MG63 (cell line): Measurements from ENCODE around the gene AOPEP. TPM values are rescaled to one million over a fixed set of nuclear protein-coding genes. Genes with fewer than 3 reads are reported as not detected.

ENCODE experiments used
- DNase-seq: peaks from one replicate; pipeline ENCODE4 v3.0.0-alpha.2; 2020
- H3K27me3 ChIP-seq: fragments of 250-450 bp; sonication (Bioruptor Pico); 2 replicates; pipeline ENCODE4 v1.5.1; 2020; ENCODE audit warnings: mild to moderate bottlenecking, moderate library complexity
- H3K36me3 ChIP-seq: fragments of 250-450 bp; sonication (Bioruptor Pico); 2 replicates; pipeline ENCODE4 v1.5.1; 2020; ENCODE audit warnings: mild to moderate bottlenecking, moderate library complexity
- H3K4me3 ChIP-seq: fragments of 250-450 bp; sonication (Bioruptor Pico); 2 replicates; pipeline ENCODE4 v1.5.1; 2020; ENCODE audit warnings: mild to moderate bottlenecking, moderate library complexity
- H3K9me3 ChIP-seq: fragments of 250-450 bp; sonication (Bioruptor Pico); 2 replicates; pipeline ENCODE4 v1.5.1; 2020; ENCODE audit warnings: mild to moderate bottlenecking, moderate library complexity
- total RNA-seq: library from RNA; depleted of rRNA; stranded (reverse); fragments of >200 nt; shearing (Covaris generic); gene quantifications from 2 replicates; pipeline ENCODE4 v1.2.3, GENCODE V29; 2014; ENCODE audit warnings: low replicate concordance

Gene AOPEP
- total RNA-seq, 1 experiment from 2014 or later: 91.4 TPM

GRCh38 chr9:95025213-95026147, 299.0 kb downstream of the AOPEP start:
- H3K4me3 ChIP-seq: no peak overlapping the region
- H3K9me3 ChIP-seq: no peaks in the 10 kb centered on the region
- peak; percentile 28 for DNase-seq
- no peaks in the 10 kb centered on the region for H3K27me3 ChIP-seq
- H3K36me3 ChIP-seq: peaks cover 89% of the 10 kb centered on the region

GRCh38 chr9:95026148-95026524, 299.6 kb downstream of the AOPEP start:
- Histone ChIP-seq H3K36me3 (peaks cover 92% of the 10 kb centered on the region), H3K9me3 (no peaks in the 10 kb centered on the region), H3K27me3 (no peaks in the 10 kb centered on the region), H3K4me3 (no peak overlapping the region)
- DNase-seq: no peak

DNA sequence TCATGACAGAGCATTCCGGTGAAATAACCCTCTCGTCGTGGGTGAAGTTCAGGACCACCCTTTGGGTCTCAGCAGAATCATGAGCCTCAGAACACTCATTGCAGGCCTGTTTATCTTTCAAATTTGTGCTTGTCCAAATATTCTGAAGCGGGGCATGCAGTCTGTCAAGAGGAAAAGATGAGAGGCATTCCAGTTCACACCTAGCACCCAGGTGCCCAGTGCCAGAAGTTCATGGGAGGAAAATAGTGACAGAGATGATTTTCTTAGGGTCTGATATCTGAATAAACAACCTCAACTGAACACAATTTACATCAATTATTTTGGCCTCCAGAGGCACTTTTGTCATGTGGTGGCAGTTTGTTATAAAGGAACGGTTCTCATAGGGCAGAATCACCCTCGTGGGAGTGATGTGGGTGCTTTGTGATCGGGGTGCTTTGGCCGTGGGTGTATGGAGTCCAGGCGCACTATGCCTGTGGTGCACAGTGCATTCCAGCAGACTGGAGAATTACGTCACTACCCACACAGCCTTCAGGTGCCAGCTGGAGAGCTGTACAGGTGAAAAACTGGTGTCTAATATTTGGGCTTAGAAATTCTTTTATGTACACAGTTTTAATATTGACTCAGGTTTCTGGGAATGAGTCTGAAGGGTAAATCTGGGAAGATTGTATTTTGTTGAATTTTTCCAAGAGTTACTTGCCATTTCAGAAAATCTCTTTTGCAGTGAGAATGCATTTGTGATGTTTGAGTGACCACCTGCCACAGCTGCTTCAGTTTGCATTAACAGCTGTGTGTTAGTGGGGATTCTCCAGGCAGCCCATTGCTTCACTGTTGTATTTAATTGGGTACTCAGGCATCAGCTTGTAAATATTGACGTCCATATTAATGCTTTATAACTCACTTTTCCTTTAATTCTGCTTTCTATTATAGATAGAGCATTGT, 301.7 kb downstream of the AOPEP start:
- Histone ChIP-seq H3K27me3 (no peaks in the 10 kb centered on the region), H3K9me3 (no peaks in the 10 kb centered on the region), H3K36me3 (peaks cover 83% of the 10 kb centered on the region), H3K4me3 (no peak overlapping the region)
- DNase-seq: no peak

GRCh38 chr9:95028853-95029219, 302.3 kb downstream of the AOPEP start:
- Histone ChIP-seq H3K27me3 (no peaks in the 10 kb centered on the region), H3K4me3 (no peak overlapping the region), H3K9me3 (no peaks in the 10 kb centered on the region), H3K36me3 (peaks cover 81% of the 10 kb centered on the region)
- DNase-seq: no peak

DNA sequence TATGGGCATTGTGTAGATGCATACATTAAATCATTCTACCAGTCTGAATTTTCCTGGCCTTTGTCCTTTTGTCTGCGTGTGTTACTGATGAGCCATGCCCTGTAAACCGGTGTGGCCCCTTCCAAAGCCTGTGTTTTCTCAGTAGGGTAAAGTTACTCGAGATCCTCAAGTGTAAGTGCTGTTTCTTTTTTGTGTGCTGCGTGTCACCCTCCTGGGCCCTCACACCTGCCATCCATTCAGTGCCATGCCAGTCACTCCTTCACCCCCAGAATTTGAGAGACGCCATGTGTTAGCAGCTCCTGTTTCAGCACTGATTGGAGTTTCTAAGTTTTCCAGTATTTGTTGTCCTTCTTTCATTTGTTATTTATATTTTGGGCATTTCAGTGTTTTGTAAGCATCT, 302.8 kb downstream of the AOPEP start:
- DNase-seq: no peak
- Histone ChIP-seq H3K4me3 (no peak overlapping the region), H3K36me3 (peaks cover 80% of the 10 kb centered on the region), H3K9me3 (no peaks in the 10 kb centered on the region), H3K27me3 (no peaks in the 10 kb centered on the region)

GRCh38 chr9:95029720-95030119, 303.2 kb downstream of the AOPEP start:
- Histone ChIP-seq H3K36me3 (peaks cover 79% of the 10 kb centered on the region), H3K9me3 (no peaks in the 10 kb centered on the region), H3K27me3 (no peaks in the 10 kb centered on the region), H3K4me3 (no peak overlapping the region)
- no peak for DNase-seq

DNA sequence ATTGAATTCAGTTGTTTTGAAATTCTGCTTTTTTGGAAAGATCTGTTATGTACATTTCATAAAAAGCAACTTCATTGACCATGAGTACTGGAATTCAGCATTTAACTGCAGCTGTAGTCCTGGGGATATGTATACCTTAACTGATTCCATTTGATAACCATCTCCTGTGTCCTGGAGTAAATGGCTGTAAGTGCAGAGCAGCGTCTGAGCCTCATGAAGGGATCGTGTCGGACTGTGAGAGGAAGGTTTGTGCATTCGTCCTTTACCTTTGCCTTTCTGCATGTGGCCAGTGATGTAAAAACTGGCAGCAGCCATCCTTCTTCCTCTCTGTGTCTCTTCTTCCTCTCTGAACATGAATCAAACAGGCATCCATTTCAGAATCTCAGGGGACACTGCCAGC, 303.8 kb downstream of the AOPEP start:
- Histone ChIP-seq H3K27me3 (no peaks in the 10 kb centered on the region), H3K36me3 (peaks cover 76% of the 10 kb centered on the region), H3K4me3 (no peak overlapping the region), H3K9me3 (no peaks in the 10 kb centered on the region)
- no peak for DNase-seq

- Histone ChIP-seq H3K4me3 (no peak overlapping the region), H3K36me3 (peaks cover 74% of the 10 kb centered on the region), H3K9me3 (no peaks in the 10 kb centered on the region), H3K27me3 (no peaks in the 10 kb centered on the region)
- no peak for DNase-seq
Measured at GRCh38 chr9:95030920-95031642, 304.6 kb downstream of the AOPEP start.

- Histone ChIP-seq H3K36me3 (peaks cover 72% of the 10 kb centered on the region), H3K4me3 (no peak overlapping the region), H3K27me3 (no peaks in the 10 kb centered on the region), H3K9me3 (no peaks in the 10 kb centered on the region)
- DNase-seq: no peak
Measured at GRCh38 chr9:95031711-95032461, 305.4 kb downstream of the AOPEP start.

- DNase-seq: no peak
- Histone ChIP-seq H3K36me3 (peaks cover 72% of the 10 kb centered on the region), H3K9me3 (no peaks in the 10 kb centered on the region), H3K27me3 (no peaks in the 10 kb centered on the region), H3K4me3 (no peak overlapping the region)
Measured at GRCh38 chr9:95032580-95033341, 306.3 kb downstream of the AOPEP start.

- Histone ChIP-seq H3K9me3 (no peaks in the 10 kb centered on the region), H3K36me3 (peaks cover 69% of the 10 kb centered on the region), H3K4me3 (no peak overlapping the region), H3K27me3 (no peaks in the 10 kb centered on the region)
- DNase-seq: no peak
Measured at GRCh38 chr9:95035846-95036245, 309.3 kb downstream of the AOPEP start.

GRCh38 chr9:95036676-95037075, 310.2 kb downstream of the AOPEP start:
- H3K27me3 ChIP-seq: no peaks in the 10 kb centered on the region
- no peak overlapping the region for H3K4me3 ChIP-seq
- peaks cover 65% of the 10 kb centered on the region for H3K36me3 ChIP-seq
- DNase-seq: no peak
- H3K9me3 ChIP-seq: no peaks in the 10 kb centered on the region

- Histone ChIP-seq H3K9me3 (no peaks in the 10 kb centered on the region), H3K4me3 (no peak overlapping the region), H3K36me3 (peaks cover 67% of the 10 kb centered on the region), H3K27me3 (no peaks in the 10 kb centered on the region)
- DNase-seq: no peak
Measured at GRCh38 chr9:95037789-95038521, 311.5 kb downstream of the AOPEP start.

GRCh38 chr9:95038666-95039065, 312.2 kb downstream of the AOPEP start:
- no peaks in the 10 kb centered on the region for H3K9me3 ChIP-seq
- H3K36me3 ChIP-seq: peaks cover 69% of the 10 kb centered on the region
- no peak for DNase-seq
- no peaks in the 10 kb centered on the region for H3K27me3 ChIP-seq
- no peak overlapping the region for H3K4me3 ChIP-seq

DNA sequence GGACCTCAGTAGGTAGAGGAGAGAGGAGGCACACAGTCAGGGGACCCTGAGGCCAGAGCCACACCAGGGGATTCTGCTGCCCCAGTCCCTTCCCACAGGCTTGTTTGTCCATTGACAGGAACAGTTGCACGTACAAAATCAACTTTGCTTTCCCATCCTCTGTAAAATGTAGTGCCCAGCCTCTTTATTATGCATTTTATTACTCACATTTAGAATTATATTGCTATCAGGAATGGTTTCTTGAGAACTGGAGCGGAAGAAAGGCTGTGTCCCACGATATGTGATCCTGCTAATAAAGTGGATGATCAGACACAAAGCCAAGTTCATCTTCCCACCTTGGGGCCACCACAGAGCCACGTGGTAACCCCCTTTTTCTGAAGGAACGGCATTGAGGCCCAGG, 313.6 kb downstream of the AOPEP start:
- no peak overlapping the region for H3K4me3 ChIP-seq
- peaks cover 74% of the 10 kb centered on the region for H3K36me3 ChIP-seq
- DNase-seq: no peak
- H3K9me3 ChIP-seq: no peaks in the 10 kb centered on the region
- H3K27me3 ChIP-seq: no peaks in the 10 kb centered on the region
